CD4-positive, alpha-beta T cell (primary cell): ENCODE measurements around the gene PKHD1. TPM values are rescaled to one million over a fixed set of nuclear protein-coding genes. Genes with fewer than 3 reads are reported as not detected.

Experiments
- ATAC-seq: fragments of 200-7000 bp; cut with Tn5 transposase; one replicate; pipeline ENCODE4 v1.10.0; 2022; ENCODE audit warnings: mild to moderate bottlenecking; ENCODE audit not compliant: poor library complexity
- CTCF ChIA-PET: fragments of 350-600 bp; sonication (Branson Sonifier 250); formaldehyde crosslinking; loops from one replicate; lab custom pipeline; 2021; ENCODE audit warnings: antibody characterized with exemption, inconsistent platforms; lab: Charles Lee
- POLR2A ChIA-PET: fragments of 350-600 bp; sonication (Branson Sonifier 250); formaldehyde crosslinking; loops from one replicate; lab custom pipeline; 2021; ENCODE audit warnings: antibody characterized with exemption, inconsistent platforms; lab: Charles Lee
- DNase-seq, 14 experiments: peaks; one replicate each; pipeline ENCODE4 v3.0.0-alpha.2; 2013 to 2020; ENCODE audit warnings: mixed read lengths in 2 of 14
- H3K27ac ChIP-seq, 2 donors: one replicate each; pipeline versions ENCODE4 v1.5.1 to v1.7.0; 2013; ENCODE audit warnings: low read length in 2 of 2, low read depth in 1 of 2, mild to moderate bottlenecking in 1 of 2
- H3K27me3 ChIP-seq, 2 experiments: 1 replicate in 1 of 2; 2 replicates in 1 of 2; pipeline versions ENCODE4 v1.6.1 to v1.7.0; 2013; ENCODE audit warnings: low read length in 2 of 2, control low read depth in 1 of 2, mild to moderate bottlenecking in 1 of 2, moderate library complexity in 1 of 2; ENCODE audit not compliant: insufficient read depth in 2 of 2, control insufficient read depth in 1 of 2
- H3K36me3 ChIP-seq: one replicate; pipeline ENCODE4 v1.6.1; 2013; ENCODE audit warnings: low read length, control low read depth; ENCODE audit not compliant: insufficient read depth
- H3K4me1 ChIP-seq: one replicate; pipeline ENCODE4 v1.6.1; 2013; ENCODE audit warnings: low read length, control low read depth; ENCODE audit not compliant: insufficient read depth
- H3K4me3 ChIP-seq: one replicate; pipeline ENCODE4 v1.5.1; 2013; ENCODE audit warnings: mild to moderate bottlenecking, low read length, moderate library complexity
- H3K9me3 ChIP-seq, 2 experiments: 1 replicate in 1 of 2; 2 replicates in 1 of 2; pipeline versions ENCODE4 v1.6.1 to v1.7.0; 2013; ENCODE audit warnings: low read length in 2 of 2, mild to moderate bottlenecking in 2 of 2, control low read depth in 1 of 2, moderate library complexity in 1 of 2; ENCODE audit not compliant: control insufficient read depth in 1 of 2, insufficient read depth in 1 of 2
- H3K27ac Mint-ChIP-seq: one replicate; pipeline ENCODE4 v1.8.0; 2020; ENCODE audit warnings: mixed read lengths
- H3K27me3 Mint-ChIP-seq: one replicate; pipeline ENCODE4 v1.8.0; 2021; ENCODE audit warnings: mixed read lengths
- H3K36me3 Mint-ChIP-seq: one replicate; pipeline ENCODE4 v1.8.0; 2021; ENCODE audit warnings: low read depth, mixed read lengths
- H3K4me1 Mint-ChIP-seq: one replicate; pipeline ENCODE4 v1.8.0; 2021; ENCODE audit warnings: low read depth, mixed read lengths
- H3K4me3 Mint-ChIP-seq: one replicate; pipeline ENCODE4 v1.8.0; 2020; ENCODE audit warnings: mild to moderate bottlenecking, mixed read lengths
- H3K9me3 Mint-ChIP-seq: one replicate; pipeline ENCODE4 v1.8.0; 2020; ENCODE audit warnings: mixed read lengths
- CTCF ChIP-seq: fragments of 200-600 bp; IDR thresholded peaks from one replicate; pipeline ENCODE4 v1.8.0; 2022; ENCODE audit warnings: antibody characterized with exemption, mild to moderate bottlenecking
- intact Hi-C, 2 experiments: fragments of 100-400 bp; cut with DNase I in 1 of 2; cut with micrococcal nuclease in 1 of 2; formaldehyde crosslinking; loops; one replicate each; pipeline versions ENCODE4 v1.15.1 to v1.9.0; 2023 to 2025; cut with DNase I, micrococcal nuclease
- total RNA-seq, 174 experiments: library from RNA in 2 of 174; stranded (reverse) in 2 of 174; gene quantifications; one replicate each; pipeline ENCODE4 v1.2.3 and lab custom pipeline; 2021 to 2026

The PKHD1 gene
- total RNA-seq, 2 experiments from 2014 or later: 0.03 TPM; not detected in 1

DNA sequence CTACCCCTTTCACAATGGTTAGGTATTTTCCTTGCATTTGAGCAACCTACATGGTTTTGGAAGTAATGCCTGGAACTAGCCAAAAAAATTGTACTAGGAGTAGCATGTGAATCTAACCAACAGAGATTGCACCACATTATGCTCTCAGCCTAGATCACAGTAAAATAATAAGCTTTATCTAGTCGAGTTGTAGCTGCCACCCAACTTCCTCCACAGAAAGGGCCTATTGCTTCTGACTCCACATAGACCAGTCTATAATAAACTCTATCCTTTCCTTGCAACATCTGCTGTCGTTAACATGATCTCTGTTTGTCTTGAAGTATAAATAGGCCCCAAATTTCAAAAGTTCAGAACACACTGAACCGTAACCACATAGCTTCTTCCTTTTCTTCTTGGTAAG lies 375.5 kb downstream of the PKHD1 start:
- Histone ChIP-seq H3K9me3 (no peaks in the 10 kb centered on the region), H3K27me3 (no peaks in the 10 kb centered on the region), H3K4me3 (no peak overlapping the region), H3K27ac (no peak overlapping the region), H3K4me1 (no peaks in the 10 kb centered on the region), H3K36me3 (no peaks in the 10 kb centered on the region)
- TF ChIP-seq CTCF: no peak
- Mint-ChIP-seq H3K27me3 (no peaks in the 10 kb centered on the region), H3K4me3 (no peak overlapping the region), H3K27ac (no peak overlapping the region), H3K4me1 (no peaks in the 10 kb centered on the region), H3K9me3 (no peaks in the 10 kb centered on the region), H3K36me3 (no peaks in the 10 kb centered on the region)
- no peak for ATAC-seq
- POLR2A ChIA-PET: no interaction called here
- CTCF ChIA-PET: no interaction called here
- intact Hi-C loops: no loop called here
- no peak for DNase-seq

DNA sequence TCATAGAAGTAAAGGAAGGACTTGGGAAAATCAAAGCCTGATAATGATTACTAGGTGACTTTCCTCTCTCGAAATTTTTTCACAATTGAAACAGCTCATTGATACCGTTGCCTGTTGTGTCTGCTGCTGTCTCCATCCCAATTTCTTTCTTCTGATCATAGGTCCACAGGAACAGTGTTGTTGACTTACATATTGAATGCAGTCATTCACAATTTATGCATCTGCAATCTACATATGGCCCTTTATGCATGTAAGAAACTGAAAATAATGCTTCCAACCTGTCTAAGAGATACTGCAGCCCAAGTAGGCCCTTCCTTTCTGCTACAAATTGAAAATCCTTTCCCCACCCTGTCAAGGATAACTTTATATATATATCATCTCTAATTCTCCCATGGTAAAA lies 381.3 kb downstream of the PKHD1 start:
- Mint-ChIP-seq H3K9me3 (no peaks in the 10 kb centered on the region), H3K27me3 (no peaks in the 10 kb centered on the region), H3K4me1 (no peaks in the 10 kb centered on the region), H3K27ac (no peak overlapping the region), H3K4me3 (no peak overlapping the region), H3K36me3 (no peaks in the 10 kb centered on the region)
- intact Hi-C loops: no loop called here
- no peak overlapping the region for H3K4me3 ChIP-seq
- no peak for ATAC-seq
- no peak for DNase-seq
- no peaks in the 10 kb centered on the region for H3K4me1 ChIP-seq
- no peaks in the 10 kb centered on the region for H3K27me3 ChIP-seq
- H3K9me3 ChIP-seq: no peaks in the 10 kb centered on the region
- ChIA-PET POLR2A (no interaction called here), CTCF (no interaction called here)
- no peaks in the 10 kb centered on the region for H3K36me3 ChIP-seq
- no peak overlapping the region for H3K27ac ChIP-seq
- TF ChIP-seq CTCF: no peak

DNA sequence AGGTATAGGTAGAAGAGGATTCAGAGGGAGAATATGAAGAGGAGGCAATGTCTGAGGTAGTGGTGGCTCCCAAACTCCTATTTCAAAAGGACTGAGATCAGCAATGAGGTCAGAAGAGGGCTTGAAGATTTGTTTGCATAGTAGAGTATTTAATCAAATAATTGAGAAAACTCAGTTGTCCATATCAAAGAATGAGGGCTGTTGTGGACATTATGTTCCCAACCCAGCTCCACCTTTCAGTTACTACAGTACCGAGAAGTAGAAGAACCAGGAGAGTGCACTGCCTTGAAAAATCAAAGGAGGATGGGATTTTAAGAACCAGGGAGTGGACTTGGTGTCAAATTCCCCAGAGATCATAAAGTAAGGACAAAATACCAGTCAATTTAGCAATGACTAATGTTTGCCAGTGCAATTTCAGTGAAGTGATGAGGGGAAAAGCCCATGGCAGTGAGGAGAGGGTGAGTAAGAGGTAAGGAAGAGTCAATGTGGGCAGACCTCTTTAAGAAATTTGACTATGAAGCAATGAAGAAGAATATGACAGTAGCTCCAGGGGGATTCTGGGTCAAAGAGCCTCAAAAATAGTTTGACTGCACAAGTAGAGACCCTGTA lies 382.4 kb downstream of the PKHD1 start:
- intact Hi-C loops: no loop called here
- no peak for ATAC-seq
- DNase-seq: no peak
- no peaks in the 10 kb centered on the region for H3K27me3 ChIP-seq
- ChIA-PET CTCF (no interaction called here), POLR2A (no interaction called here)
- no peak for TF ChIP-seq CTCF
- Mint-ChIP-seq H3K27ac (no peak overlapping the region), H3K4me1 (no peaks in the 10 kb centered on the region), H3K4me3 (no peak overlapping the region), H3K27me3 (no peaks in the 10 kb centered on the region), H3K36me3 (no peaks in the 10 kb centered on the region), H3K9me3 (no peaks in the 10 kb centered on the region)
- H3K4me1 ChIP-seq: no peaks in the 10 kb centered on the region
- no peak overlapping the region for H3K27ac ChIP-seq
- no peak overlapping the region for H3K4me3 ChIP-seq
- H3K9me3 ChIP-seq: no peaks in the 10 kb centered on the region
- H3K36me3 ChIP-seq: no peaks in the 10 kb centered on the region
